ENCODE results near the gene NPPB. TPM values are rescaled to one million over a fixed set of nuclear protein-coding genes. Genes with fewer than 3 reads are reported as not detected.

NPPB gene
- total RNA-seq, 1 experiment from 2014 or later = not detected

GRCh38 chr1:11887666-11888007, 28.9 kb upstream of the NPPB start (continued):
- TF ChIP-seq ZNF532 (CRISPR knock-in tag; IDR thresholded peaks at IDR 0.05; ENCODE audit: borderline replicate concordance) = no peak
- TF ChIP-seq ARID4B (CRISPR knock-in tag; IDR thresholded peaks at IDR 0.05; ENCODE audit: borderline replicate concordance) = no peak
- TF ChIP-seq AR (CRISPR knock-in tag; IDR thresholded peaks at IDR 0.05) = no peak
- TF ChIP-seq HMGA2 (CRISPR knock-in tag; IDR thresholded peaks at IDR 0.05) = no peak
- TF ChIP-seq USF1 (CRISPR knock-in tag; IDR thresholded peaks at IDR 0.05) = no peak
- no peak for TF ChIP-seq ZSCAN18 (CRISPR knock-in tag; IDR thresholded peaks at IDR 0.05)
- no peak for TF ChIP-seq TEAD1 (CRISPR knock-in tag; IDR thresholded peaks at IDR 0.05)
- TF ChIP-seq JAZF1 (CRISPR knock-in tag; IDR thresholded peaks at IDR 0.05) = no peak

- Mint-ChIP-seq H3K27ac (peak overlapping the region; percentile 53; the same call in 1 of the 2 replicates), H3K27me3 (ENCODE audit: low read depth) (no peaks in the 10 kb centered on the region), H3K36me3 (no peaks in the 10 kb centered on the region), H3K4me1 (peaks cover 8% of the 10 kb centered on the region), H3K9me3 (peaks cover 3% of the 10 kb centered on the region), H3K4me3 (no peak overlapping the region)
- ATAC-seq (no peak), DNase-seq (ENCODE audit: low spot score) (no peak)
- ChIA-PET CTCF (interaction anchor here (1.0 to 4.5 kb wide), 9 partner anchors 12 to 222 kb away, joined by 3 to 19 read pairs (median 4); partner anchors contain the start of gene NPPB), POLR2A (no interaction called here)
- TF ChIP-seq ELF4 (CRISPR knock-in tag; IDR thresholded peaks at IDR 0.05; ENCODE audit: low read depth) = no peak
- TF ChIP-seq ZNF263 (CRISPR knock-in tag; IDR thresholded peaks at IDR 0.05; ENCODE audit: low read depth) = no peak
- TF ChIP-seq ZNF425 (CRISPR knock-in tag; conservative IDR thresholded peaks at IDR 0.05) = no peak
- TF ChIP-seq MXD4 (CRISPR knock-in tag; IDR thresholded peaks at IDR 0.05; ENCODE audit: borderline replicate concordance) = no peak
These were observed 28.4 kb upstream of the NPPB start for GRCh38 chr1:11886986-11887665.

Measured in WTC11 (cell line).